ENCODE measurements around the gene NAV2. TPM values are rescaled to one million over a fixed set of nuclear protein-coding genes. Genes with fewer than 3 reads are reported as not detected.

NAV2 gene
- total RNA-seq, 1 experiment from 2014 or later = 46.3 TPM

GRCh38 chr11:19843079-19843478 lies 130.4 kb downstream of the NAV2 start:
- Histone ChIP-seq H3K4ac (ENCODE audit: low read depth, low read length) (no peak overlapping the region), H4K5ac (ENCODE audit: insufficient read length, low read depth, low read length) (no peak overlapping the region), H3K4me1 (ENCODE audit: insufficient read depth, low read length) (peaks cover under 1% of the 10 kb centered on the region; the same call in 1 of the 2 replicates), H3K27me3 (ENCODE audit: insufficient read depth, low read length) (no peaks in the 10 kb centered on the region), H3K9ac (ENCODE audit: extremely low read depth, insufficient read length, low read length) (no peak overlapping the region), H3K4me2 (ENCODE audit: insufficient read depth, insufficient read length, low read length) (no peak overlapping the region), H4K8ac (replicated peaks; ENCODE audit: insufficient read length, low read depth, low read length) (no peak overlapping the region), H2BK15ac (ENCODE audit: low read depth, low read length) (no peak overlapping the region), H4K20me1 (ENCODE audit: control insufficient read depth, insufficient read depth, insufficient read length) (no peaks in the 10 kb centered on the region), H3T11ph (ENCODE audit: low read length) (no peak overlapping the region), H2BK12ac (ENCODE audit: insufficient read length, low read depth, low read length) (no peak overlapping the region), H2AFZ (ENCODE audit: low read length) (no peak overlapping the region), H3K9me3 (ENCODE audit: control insufficient read depth, low read depth, low read length) (no peaks in the 10 kb centered on the region), H3K18ac (ENCODE audit: insufficient read length, low read depth, low read length) (no peak overlapping the region), H3K27ac (ENCODE audit: insufficient read length, low read depth, low read length) (no peak overlapping the region), H3K23me2 (ENCODE audit: insufficient read length, low read depth, low read length, poor library complexity, severe bottlenecking) (no peaks in the 10 kb centered on the region), H3K14ac (ENCODE audit: insufficient read depth, low read length) (no peak overlapping the region), H4K91ac (ENCODE audit: insufficient read length, low read depth, low read length) (no peak overlapping the region), H2BK5ac (ENCODE audit: insufficient read length, low read length) (no peak overlapping the region), H3K79me2 (ENCODE audit: insufficient read depth, low read length) (no peaks in the 10 kb centered on the region), H2AK5ac (ENCODE audit: insufficient read length, low read length) (no peak overlapping the region), H3K23ac (ENCODE audit: insufficient read length, low read depth, low read length) (no peak overlapping the region), H2BK120ac (ENCODE audit: low read depth, low read length, poor library complexity, severe bottlenecking) (no peak overlapping the region), H2BK20ac (ENCODE audit: low read depth, low read length, poor library complexity, severe bottlenecking) (no peak overlapping the region), H3K79me1 (ENCODE audit: insufficient read depth, low read depth, low read length, poor library complexity, severe bottlenecking) (no peaks in the 10 kb centered on the region), H3K56ac (ENCODE audit: insufficient read length, low read depth, low read length) (no peak overlapping the region)
- no peak overlapping the region for H3K4me3 Mint-ChIP-seq
- DNase-seq = no peak
- no peaks in the 10 kb centered on the region for H3K27me3 Mint-ChIP-seq (ENCODE audit: low read depth)
- no peak overlapping the region for H3K27ac Mint-ChIP-seq
- peaks cover 0 to 25% (median 20%) of the 10 kb centered on the region in 3 experiments; a peak in 5 of 7 replicates for H3K36me3 Mint-ChIP-seq (ENCODE audit: insufficient read depth in 1 of 3, low read depth in 3 of 3)
- WGBS (ENCODE audit: extremely low coverage, insufficient read length, low lambda C conversion rate) = no CpG with 5 or more reads among the region's 2 CpGs
- TF ChIP-seq, protein P1, sequence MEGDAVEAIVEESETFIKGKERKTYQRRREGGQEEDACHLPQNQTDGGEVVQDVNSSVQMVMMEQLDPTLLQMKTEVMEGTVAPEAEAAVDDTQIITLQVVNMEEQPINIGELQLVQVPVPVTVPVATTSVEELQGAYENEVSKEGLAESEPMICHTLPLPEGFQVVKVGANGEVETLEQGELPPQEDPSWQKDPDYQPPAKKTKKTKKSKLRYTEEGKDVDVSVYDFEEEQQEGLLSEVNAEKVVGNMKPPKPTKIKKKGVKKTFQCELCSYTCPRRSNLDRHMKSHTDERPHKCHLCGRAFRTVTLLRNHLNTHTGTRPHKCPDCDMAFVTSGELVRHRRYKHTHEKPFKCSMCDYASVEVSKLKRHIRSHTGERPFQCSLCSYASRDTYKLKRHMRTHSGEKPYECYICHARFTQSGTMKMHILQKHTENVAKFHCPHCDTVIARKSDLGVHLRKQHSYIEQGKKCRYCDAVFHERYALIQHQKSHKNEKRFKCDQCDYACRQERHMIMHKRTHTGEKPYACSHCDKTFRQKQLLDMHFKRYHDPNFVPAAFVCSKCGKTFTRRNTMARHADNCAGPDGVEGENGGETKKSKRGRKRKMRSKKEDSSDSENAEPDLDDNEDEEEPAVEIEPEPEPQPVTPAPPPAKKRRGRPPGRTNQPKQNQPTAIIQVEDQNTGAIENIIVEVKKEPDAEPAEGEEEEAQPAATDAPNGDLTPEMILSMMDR (conservative IDR thresholded peaks at IDR 0.05) = no peak
- peaks cover 30 to 32% of the 10 kb centered on the region in 2 experiments for H3K4me1 Mint-ChIP-seq
- no peaks in the 10 kb centered on the region for H3K9me3 Mint-ChIP-seq
